A673 (cell line): ENCODE data around the gene CDK14.

Source experiments
- EZH2 ChIP-seq: fragments of 200-600 bp; sonication (generic); IDR thresholded peaks from 2 replicates; pipeline ENCODE4 v1.6.1; 2017; ENCODE audit warnings: borderline replicate concordance, low read depth, mild to moderate bottlenecking, mixed read lengths, antibody characterized with exemption, low read length; ENCODE audit not compliant: poor library complexity, severe bottlenecking
- TF ChIP-seq, protein P1 (sequence below): fragments of 300-800, 200-600 bp; sonication (generic); conservative IDR thresholded peaks from 2 replicates; pipeline ENCODE4 v1.5.1; 2017; ENCODE audit warnings: low read depth, mild to moderate bottlenecking, antibody characterized with exemption, low read length, moderate library complexity, mixed read lengths

- TF ChIP-seq, protein P1, sequence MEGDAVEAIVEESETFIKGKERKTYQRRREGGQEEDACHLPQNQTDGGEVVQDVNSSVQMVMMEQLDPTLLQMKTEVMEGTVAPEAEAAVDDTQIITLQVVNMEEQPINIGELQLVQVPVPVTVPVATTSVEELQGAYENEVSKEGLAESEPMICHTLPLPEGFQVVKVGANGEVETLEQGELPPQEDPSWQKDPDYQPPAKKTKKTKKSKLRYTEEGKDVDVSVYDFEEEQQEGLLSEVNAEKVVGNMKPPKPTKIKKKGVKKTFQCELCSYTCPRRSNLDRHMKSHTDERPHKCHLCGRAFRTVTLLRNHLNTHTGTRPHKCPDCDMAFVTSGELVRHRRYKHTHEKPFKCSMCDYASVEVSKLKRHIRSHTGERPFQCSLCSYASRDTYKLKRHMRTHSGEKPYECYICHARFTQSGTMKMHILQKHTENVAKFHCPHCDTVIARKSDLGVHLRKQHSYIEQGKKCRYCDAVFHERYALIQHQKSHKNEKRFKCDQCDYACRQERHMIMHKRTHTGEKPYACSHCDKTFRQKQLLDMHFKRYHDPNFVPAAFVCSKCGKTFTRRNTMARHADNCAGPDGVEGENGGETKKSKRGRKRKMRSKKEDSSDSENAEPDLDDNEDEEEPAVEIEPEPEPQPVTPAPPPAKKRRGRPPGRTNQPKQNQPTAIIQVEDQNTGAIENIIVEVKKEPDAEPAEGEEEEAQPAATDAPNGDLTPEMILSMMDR, result no peak
- TF ChIP-seq EZH2, result no peak
Observed at GRCh38 chr7:91249506-91250233, 653.5 kb downstream of the CDK14 start.
